ENCODE results near the gene LRRC36.
"Not testable (repeated sequence)": the region's sequence is repeated elsewhere in the genome, so short reads cannot be mapped to it uniquely, and the experiment has no call there.

Gene LRRC36

DNA sequence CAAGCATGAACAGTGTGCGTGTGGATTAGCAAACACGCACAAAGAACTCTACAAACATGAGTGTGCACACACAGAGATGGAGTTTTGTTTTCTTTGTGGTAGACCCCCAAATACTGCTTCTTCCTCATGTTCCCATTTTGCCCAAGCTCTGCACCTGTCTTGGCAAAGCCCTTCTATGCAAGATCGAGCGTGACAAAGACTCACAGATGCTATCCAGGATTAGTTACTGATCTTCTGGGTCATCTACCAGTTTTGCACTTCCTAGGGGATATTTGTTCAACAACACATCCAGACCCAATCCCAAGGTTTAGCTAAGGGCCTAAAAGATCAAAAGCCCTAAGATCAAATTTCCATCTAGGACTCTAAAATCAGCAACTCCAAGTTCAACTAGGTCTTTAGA, 16.0 kb downstream of the LRRC36 start:
- DNase-seq (ENCODE audit: low spot score) = no peak

DNA sequence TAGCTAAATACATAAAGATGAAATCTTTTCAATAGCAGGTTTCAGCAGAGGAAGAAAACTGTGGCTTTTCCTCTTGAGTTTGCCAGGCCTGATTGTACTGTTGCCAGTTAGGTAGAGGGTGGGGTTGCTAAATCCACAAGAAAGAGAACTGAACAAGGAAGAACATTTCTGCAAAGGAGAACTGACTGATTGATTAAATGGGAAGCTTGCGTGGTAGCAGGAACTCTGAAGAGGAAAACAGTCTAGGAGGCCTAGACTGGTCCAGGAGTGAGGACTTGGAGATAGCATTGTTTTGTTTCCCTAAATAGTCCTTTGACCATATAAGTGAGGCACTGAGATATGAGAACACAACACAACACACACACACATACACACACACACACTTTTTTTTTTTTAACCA, 18.8 kb downstream of the LRRC36 start:
- DNase-seq (ENCODE audit: low spot score) = no peak

GRCh38 chr16:67346341-67346740, 19.7 kb downstream of the LRRC36 start:
- no peak for DNase-seq (ENCODE audit: low spot score)

GRCh38 chr16:67349172-67349571, 22.6 kb downstream of the LRRC36 start:
- peak; percentile 36 for DNase-seq (ENCODE audit: low spot score)

DNA sequence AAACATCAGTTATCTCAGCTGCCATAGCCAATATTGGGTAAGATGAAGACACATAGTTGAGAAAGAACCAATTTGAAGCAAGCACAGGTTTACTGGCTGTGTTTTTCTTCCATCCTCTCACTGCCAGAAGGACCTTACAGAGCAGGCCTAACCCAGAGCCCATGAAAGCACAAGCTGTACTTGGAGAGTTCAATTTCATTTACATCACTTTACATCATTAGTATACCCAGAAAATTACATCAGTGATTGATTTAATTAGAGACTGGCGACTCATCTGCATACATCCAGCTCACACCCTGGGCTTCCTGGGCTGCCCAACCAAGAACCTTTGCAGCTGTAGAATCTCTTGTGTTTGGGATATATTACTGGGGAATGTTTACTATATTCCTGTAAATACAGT, 23.7 kb downstream of the LRRC36 start:
- DNase-seq (ENCODE audit: low spot score) = no peak

- DNase-seq (ENCODE audit: low spot score) = not testable (repeated sequence)
Measured at GRCh38 chr16:67352463-67352862, 25.8 kb downstream of the LRRC36 start.

DNA sequence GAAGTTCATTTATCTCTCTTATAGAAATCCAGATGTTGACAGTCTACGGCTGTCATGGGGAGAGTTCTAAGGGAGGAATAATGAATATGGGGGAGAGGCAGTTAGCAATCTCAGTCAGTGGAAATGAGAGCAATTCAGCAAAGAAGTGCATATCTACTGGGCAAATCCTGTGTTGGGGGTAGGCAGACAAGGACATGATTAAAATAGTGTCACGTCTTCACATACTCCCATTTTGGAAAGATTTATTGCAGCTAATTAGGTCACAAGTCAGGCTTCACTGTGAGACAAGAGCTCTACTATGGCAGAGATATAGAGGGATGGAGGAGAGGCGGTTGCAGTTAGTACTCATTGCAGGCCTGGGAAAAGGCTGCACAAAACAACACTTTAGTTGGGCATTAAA, 29.8 kb downstream of the LRRC36 start:
- DNase-seq (ENCODE audit: low spot score) = no peak

GRCh38 chr16:67357561-67357960, 30.9 kb downstream of the LRRC36 start:
- DNase-seq (ENCODE audit: low spot score) = no peak

DNA sequence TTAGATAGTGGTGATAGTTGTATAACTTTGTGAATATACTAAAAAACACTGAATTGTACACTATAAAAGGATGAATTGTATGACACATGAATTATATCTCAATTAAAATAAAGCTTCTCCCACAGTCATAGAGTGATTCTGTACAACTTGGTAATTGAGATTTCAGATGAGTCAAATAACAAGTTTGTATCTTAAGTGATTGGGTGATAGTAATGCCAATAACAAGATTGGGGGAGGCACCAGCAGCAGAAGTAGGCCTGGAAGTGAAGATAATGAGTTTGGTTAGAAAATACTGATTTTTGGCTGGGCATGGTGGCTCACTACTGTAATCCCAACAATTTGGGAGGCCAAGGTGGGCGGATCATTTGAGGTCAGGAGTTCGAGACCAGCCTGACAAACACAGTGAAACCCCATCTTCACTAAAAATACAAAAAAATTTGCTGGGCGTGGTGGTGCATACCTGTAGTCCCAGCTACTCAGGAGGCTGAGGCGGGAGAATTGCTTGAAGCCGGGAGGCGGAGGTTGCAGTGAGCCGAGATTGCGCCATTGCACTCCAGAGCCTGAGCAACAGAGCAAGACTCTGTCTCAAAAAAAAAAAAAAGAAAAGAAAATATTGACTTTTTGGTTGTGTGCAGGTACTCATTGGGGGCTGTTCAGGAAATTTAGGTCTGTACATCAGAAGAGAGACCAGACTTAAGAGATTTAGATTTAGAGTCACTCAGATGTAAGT, 33.1 kb downstream of the LRRC36 start:
- not testable (repeated sequence) for DNase-seq (ENCODE audit: low spot score)

GRCh38 chr16:67361038-67361437, 34.4 kb downstream of the LRRC36 start:
- DNase-seq (ENCODE audit: low spot score) = no peak

GRCh38 chr16:67364600-67365235, 38.1 kb downstream of the LRRC36 start:
- no peak for DNase-seq (ENCODE audit: low spot score)

GRCh38 chr16:67370661-67371060, 44.0 kb downstream of the LRRC36 start:
- DNase-seq (ENCODE audit: low spot score) = no peak

DNA sequence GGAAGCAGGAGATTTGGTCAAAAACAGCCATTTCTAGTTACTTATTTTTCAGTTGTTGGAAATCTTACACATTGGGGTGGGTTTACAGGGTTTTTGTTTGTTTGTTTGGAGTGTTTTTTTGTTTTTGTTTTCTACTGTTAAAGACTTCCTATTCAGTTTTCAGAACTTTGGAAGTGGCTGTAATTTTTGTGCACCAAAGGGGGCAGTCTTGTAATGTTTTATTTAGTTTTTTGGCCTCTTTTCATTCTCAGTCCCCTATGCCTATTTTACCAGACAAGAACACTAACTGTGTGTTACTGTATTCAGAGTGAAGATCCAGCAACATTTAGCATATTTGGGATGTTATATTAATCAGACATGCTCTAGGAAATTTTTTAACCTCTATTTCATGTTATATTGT, 46.0 kb downstream of the LRRC36 start:
- DNase-seq (ENCODE audit: low spot score) = no peak

DNA sequence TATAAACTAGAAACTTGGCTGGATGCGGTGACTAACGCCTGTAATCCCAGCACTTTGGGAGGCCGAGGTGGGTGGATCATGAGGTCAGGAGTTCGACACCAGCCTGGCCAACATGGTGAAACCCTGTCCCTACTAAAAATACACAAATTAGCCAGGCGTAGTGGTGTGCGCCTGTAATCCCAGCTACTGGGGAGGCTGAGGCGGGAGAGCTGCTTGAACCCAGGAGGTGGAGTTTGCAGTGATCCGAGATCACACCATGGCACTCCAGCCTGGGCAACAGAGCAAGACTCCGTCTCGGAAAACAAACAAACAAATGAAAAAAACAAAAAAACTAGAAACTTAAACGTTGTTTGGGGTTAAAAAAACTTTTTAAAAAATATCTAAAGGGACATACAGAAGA, 49.4 kb downstream of the LRRC36 start:
- DNase-seq (ENCODE audit: low spot score) = not testable (repeated sequence)

- DNase-seq (ENCODE audit: low spot score) = no peak
Measured at GRCh38 chr16:67378642-67379041, 52.0 kb downstream of the LRRC36 start.

- DNase-seq (ENCODE audit: low spot score) = no peak
Measured at GRCh38 chr16:67383284-67383683, 56.7 kb downstream of the LRRC36 start.

GRCh38 chr16:67384778-67385510, 58.3 kb downstream of the LRRC36 start:
- no peak for DNase-seq (ENCODE audit: low spot score)

GRCh38 chr16:67386861-67387455, 60.3 kb downstream of the LRRC36 start:
- DNase-seq (ENCODE audit: low spot score) = no peak

- DNase-seq (ENCODE audit: low spot score) = no peak
Measured at GRCh38 chr16:67387479-67388079, 61.0 kb downstream of the LRRC36 start.

DNA sequence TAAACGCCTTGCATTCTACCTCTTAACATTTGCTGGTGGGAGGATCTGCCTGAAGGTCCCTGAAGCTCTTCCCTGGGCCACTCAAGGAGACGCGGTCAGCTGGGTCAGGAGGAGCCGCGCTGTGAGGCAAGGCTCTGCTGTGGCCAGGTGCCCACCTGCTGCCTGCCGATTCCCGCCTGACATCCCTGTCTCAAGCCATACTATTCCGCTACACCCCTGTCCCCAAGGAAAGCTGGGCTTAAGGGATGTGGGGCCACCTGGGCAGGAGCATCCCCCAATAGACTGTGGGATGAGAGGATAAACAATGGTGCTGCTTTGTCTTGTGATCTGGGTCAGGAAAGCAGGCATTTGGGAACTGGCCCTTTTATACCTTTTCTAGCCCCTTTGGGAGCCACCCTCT, 61.6 kb downstream of the LRRC36 start:
- no peak for DNase-seq (ENCODE audit: low spot score)

DNA sequence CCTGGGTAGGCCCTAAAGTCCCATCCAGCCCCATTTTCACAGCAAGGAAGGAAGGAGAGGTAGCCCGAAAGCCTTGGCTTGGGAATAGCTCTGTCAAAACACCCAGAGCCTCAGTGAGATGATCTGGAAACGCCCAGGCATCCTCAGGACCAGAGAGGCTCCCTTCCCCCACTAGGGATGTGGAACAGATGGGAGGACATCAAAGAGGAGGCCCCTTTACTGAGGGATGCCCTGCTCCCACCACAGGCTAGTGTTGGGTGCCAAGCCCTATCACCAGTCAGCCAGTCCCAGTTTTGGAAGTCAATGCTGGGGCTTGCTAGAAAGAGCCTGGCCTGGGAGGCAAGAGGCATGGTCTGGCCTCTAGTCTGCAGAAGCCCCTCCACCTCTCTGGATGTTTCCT, 62.0 kb downstream of the LRRC36 start:
- DNase-seq (ENCODE audit: low spot score) = no peak

Measured in CD4-positive, alpha-beta T cell treated with Interleukin-15 for 4 hours (primary cell).